K562 (cell line): ENCODE results near the gene WNT3. TPM values are rescaled to one million over a fixed set of nuclear protein-coding genes. Genes with fewer than 3 reads are reported as not detected.

Experiments
- ATAC-seq: fragments of 200-7000 bp; cut with Tn5 transposase; 3 replicates; pipeline ENCODE4 v1.9.1; 2020; ENCODE audit warnings: moderate library complexity
- BruUV-seq: library from RNA; stranded (reverse); fragments of 400-500 nt; replicated peaks from 2 replicates; lab custom pipeline; 2021; lab: Mats Ljungman, UMichigan
- CTCF ChIA-PET: fragments of 300-600 bp; formaldehyde crosslinking; extraction: SDS; loops from one replicate; lab custom pipeline; 2021; ENCODE audit warnings: low intra/inter-chr PET ratio; lab: Yijun Ruan, JAX
- POLR2A ChIA-PET: fragments of 300-600, 350-650 bp; sonication (Branson Sonifier 250); formaldehyde crosslinking; extraction: SDS; loops from one replicate; lab custom pipeline; 2021; ENCODE audit warnings: antibody characterized with exemption, inconsistent platforms; lab: Yijun Ruan, JAX
- DNase-seq, 4 experiments: peaks; one replicate each; pipeline versions ENCODE4 v3.0.0 to v3.0.0-alpha.2; 2011 to 2018; ENCODE audit warnings: low spot score in 3 of 4, mixed read lengths in 3 of 4; ENCODE audit errors: extremely low read depth in 1 of 4
- FAIRE-seq: peaks from 2 replicates; lab custom pipeline; 2011; peaks lifted over from hg19 to GRCh38; lab: Jason Lieb, UNC
- H2AFZ ChIP-seq: 2 replicates; pipeline ENCODE4 v1.6.0; 2011; ENCODE audit warnings: low read depth, low read length, control low read depth, inconsistent platforms
- H3K27ac ChIP-seq: fragments of 200-600 bp; 3 replicates; pipeline ENCODE4 v1.8.0; 2011; ENCODE audit warnings: low read depth, mild to moderate bottlenecking, control low read depth, inconsistent platforms, low read length, moderate library complexity, mixed read lengths; ENCODE audit errors: extremely low read depth
- H3K27me3 ChIP-seq, 2 experiments: fragments of 300-600 bp in 1 of 2; 2 replicates in 1 of 2; 3 replicates in 1 of 2; pipeline versions ENCODE4 v1.6.0 to v1.8.0; 2011; ENCODE audit warnings: inconsistent platforms in 2 of 2, low read length in 2 of 2, mild to moderate bottlenecking in 1 of 2, mixed read lengths in 1 of 2, moderate library complexity in 1 of 2; ENCODE audit not compliant: control insufficient read depth in 2 of 2, insufficient read depth in 2 of 2
- H3K36me3 ChIP-seq: fragments of 300-600 bp; 3 replicates; pipeline ENCODE4 v1.8.0; 2011; ENCODE audit warnings: mild to moderate bottlenecking, low read length, inconsistent platforms; ENCODE audit not compliant: control insufficient read depth, insufficient read depth
- H3K4me1 ChIP-seq, 2 experiments: fragments of 200-600 bp in 1 of 2; replicated peaks in 1 of 2; 2 replicates in 1 of 2; 3 replicates in 1 of 2; pipeline versions ENCODE4 v1.5.1 to v1.8.0; 2011; ENCODE audit warnings: inconsistent platforms in 2 of 2, low read length in 2 of 2, mild to moderate bottlenecking in 1 of 2, mixed read lengths in 1 of 2, moderate library complexity in 1 of 2; ENCODE audit not compliant: control insufficient read depth in 2 of 2, insufficient read depth in 2 of 2
- H3K4me2 ChIP-seq: 2 replicates; pipeline ENCODE4 v1.6.1; 2011; ENCODE audit warnings: low read length, control low read depth, inconsistent platforms, mixed read lengths; ENCODE audit not compliant: insufficient read depth
- H3K4me3 ChIP-seq: fragments of 200-600 bp; sonication (generic), shearing (Covaris generic); 2 replicates; pipeline ENCODE4 v1.5.1; 2016; ENCODE audit warnings: control low read depth, inconsistent platforms
- H3K79me2 ChIP-seq: fragments of 200-600 bp; 3 replicates; pipeline ENCODE4 v1.8.0; 2011; ENCODE audit warnings: low read length, inconsistent platforms; ENCODE audit not compliant: control insufficient read depth, insufficient read depth
- H3K9ac ChIP-seq, 2 experiments: 2 replicates each; pipeline versions ENCODE4 v1.6.0 to v1.6.1; 2011; ENCODE audit warnings: low read depth in 2 of 2, low read length in 2 of 2, control low read depth in 1 of 2, inconsistent platforms in 1 of 2, mild to moderate bottlenecking in 1 of 2, mixed read lengths in 1 of 2; ENCODE audit not compliant: insufficient read depth in 1 of 2
- H3K9me1 ChIP-seq: one replicate; pipeline ENCODE4 v1.6.0; 2011; ENCODE audit warnings: inconsistent platforms, mild to moderate bottlenecking, low read length, moderate library complexity; ENCODE audit not compliant: control insufficient read depth, insufficient read depth
- H3K9me3 ChIP-seq: replicated peaks from 2 replicates; pipeline ENCODE4 v1.5.1; 2011; ENCODE audit warnings: low read depth, low read length, inconsistent platforms; ENCODE audit not compliant: control insufficient read depth, insufficient read depth
- H4K20me1 ChIP-seq: replicated peaks from 2 replicates; pipeline ENCODE4 v1.6.1; 2011; ENCODE audit warnings: low read length, inconsistent platforms, mixed read lengths; ENCODE audit not compliant: control insufficient read depth, insufficient read depth
- CBX3 ChIP-seq, 2 experiments: IDR thresholded peaks; 1 replicate in 1 of 2; 2 replicates in 1 of 2; pipeline ENCODE4 v1.6.1; 2012; ENCODE audit warnings: inconsistent platforms in 2 of 2, low read length in 2 of 2, borderline replicate concordance in 1 of 2, control low read depth in 1 of 2
- MTA2 ChIP-seq: fragments of 450-650 bp; IDR thresholded peaks from 2 replicates; pipeline ENCODE4 v1.6.1; 2016; ENCODE audit warnings: low read depth
- NR4A1 ChIP-seq, 2 experiments: fragments of 250-450 bp in 1 of 2; fragments of 450-650 bp in 1 of 2; sonication (Bioruptor Pico) in 1 of 2; IDR thresholded peaks; 2 replicates each; pipeline versions ENCODE4 v1.4.0 to v1.6.1; 2016 to 2020; ENCODE audit warnings: mild to moderate bottlenecking in 2 of 2, missing compliant biosample characterization in 1 of 2, missing genetic modification characterization in 1 of 2, moderate library complexity in 1 of 2
- TCF3 ChIP-seq: sonication (generic); formaldehyde crosslinking; IDR thresholded peaks from 2 replicates; pipeline ENCODE4 v1.4.0; 2020; ENCODE audit warnings: mild to moderate bottlenecking, missing genetic modification reagents
- ZNF778 ChIP-seq: fragments of 450-650 bp; formaldehyde crosslinking; IDR thresholded peaks from 2 replicates; pipeline ENCODE4 v1.4.0; 2020; ENCODE audit warnings: mild to moderate bottlenecking, moderate library complexity
- WGBS: fragments of 100-300 bp; shearing (Covaris generic); methylation state at CpG from one replicate; pipeline ENCODE4 v1.1.6; 2016; ENCODE audit warnings: low coverage, mixed read lengths; ENCODE audit not compliant: insufficient coverage; ENCODE audit errors: missing lambda C conversion rate; 5-methylcytosine and 5-hydroxymethylcytosine counted together
- in situ Hi-C: fragments of 300-500 bp; cut with MboI; formaldehyde crosslinking; loops from 4 replicates; pipeline ENCODE4 v1.15.0; 2018; ENCODE audit warnings: inconsistent platforms, mixed read lengths
- intact Hi-C: fragments of 100-400 bp; cut with micrococcal nuclease; formaldehyde crosslinking; loops from 2 replicates; pipeline ENCODE4 v1.14.2; 2022
- polyA plus RNA-seq, 8 experiments: library from polyadenylated mRNA; depleted of rRNA in 4 of 8; stranded (reverse) in 5 of 8; unstranded in 3 of 8; fragments of >200 nt; fragmentation: Nextera tagmentation in 2 of 8; fragmentation: Illumina TruSeq in 1 of 8; extraction: Ambion mirVana in 2 of 8; extraction: Trizol in 1 of 8; gene quantifications; 2 replicates each; pipeline versions ENCODE4 v1.2.1 to v1.2.3, GENCODE V29; 2011 to 2014; ENCODE audit warnings: inconsistent platforms in 1 of 8, missing spikeins in 1 of 8
- total RNA-seq, 7 experiments: library from RNA; depleted of rRNA in 6 of 7; stranded (reverse); fragments of >200 nt in 6 of 7; fragmentation: Illumina TruSeq in 2 of 7; extraction: Trizol in 2 of 7; gene quantifications; 2 replicates each; pipeline versions ENCODE4 v1.2.1 to v1.2.3, GENCODE V29; 2011 to 2021; ENCODE audit warnings: low replicate concordance in 1 of 7
- TF ChIP-seq, protein P1 (sequence below): fragments of 450-650 bp; IDR thresholded peaks from 2 replicates; pipeline ENCODE4 v1.6.1; 2018; ENCODE audit not compliant: partially characterized antibody
- TF ChIP-seq, protein P2 (sequence below): sonication (generic); IDR thresholded peaks from 2 replicates; pipeline ENCODE4 v1.6.1; 2016

The WNT3 gene
- total and polyA plus RNA-seq, 9 of the 15 experiments (the other 6 are each of a cell fraction or from before 2014, with no cell fraction given): 1.5 to 6.1 (median 3.3) TPM

DNA sequence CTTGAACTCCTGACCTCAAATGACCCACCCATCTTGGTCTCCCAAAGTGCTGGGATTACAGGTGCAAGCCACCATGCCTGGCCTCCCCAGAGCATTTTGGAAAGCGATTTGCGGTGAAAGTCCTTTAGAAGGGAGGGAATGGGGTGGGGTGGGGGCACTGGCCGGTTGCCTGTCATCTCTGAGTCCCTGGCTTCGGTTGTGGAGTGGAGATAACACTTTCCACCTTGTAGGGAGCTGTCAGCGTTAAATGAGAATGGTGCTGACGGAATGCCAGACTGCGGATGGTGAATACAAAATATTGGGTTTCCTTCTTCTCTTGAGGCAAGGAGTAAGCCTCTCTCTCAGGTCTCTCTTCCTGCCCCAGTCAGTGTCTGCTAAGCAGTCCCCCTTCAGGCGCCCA lies 5.2 kb upstream of the WNT3 start:
- intact Hi-C loops: no loop called here
- DNase-seq (peak in 3 of 4 experiments; percentile 38 to 73 (median 65)), ATAC-seq (no peak), FAIRE-seq (peak; percentile 52)
- Histone ChIP-seq H3K79me2 (no peaks in the 10 kb centered on the region), H3K4me1 (peaks cover 15 to 43% of the 10 kb centered on the region in 2 experiments; a peak in 4 of 5 replicates), H2AFZ (peak overlapping the region; percentile 43), H3K36me3 (no peaks in the 10 kb centered on the region), H3K9ac (peak overlapping the region in 1 of 2 experiments; percentile 74; a peak in 1 of 4 replicates), H3K4me3 (no peak overlapping the region), H4K20me1 (no peaks in the 10 kb centered on the region; the same call in 1 of the 2 replicates), H3K9me1 (no peaks in the 10 kb centered on the region), H3K9me3 (no peaks in the 10 kb centered on the region), H3K27ac (no peak overlapping the region), H3K4me2 (peak overlapping the region; percentile 18; the same call in 1 of the 2 replicates), H3K27me3 (no peaks in the 10 kb centered on the region)
- ChIA-PET POLR2A (no interaction called here), CTCF (no interaction called here)
- 5% methylated on average over 6 of the region's 8 CpGs for WGBS
- in situ Hi-C loops: loop anchor here (25.0 kb wide), 1 partner anchor 1236 kb away; no protein-coding TSS in a partner anchor
- no TSS peak for BruUV-seq
- TF ChIP-seq TCF3 (CRISPR knock-in tag) (peak; percentile 73), NR4A1 (CRISPR knock-in tag; IDR thresholded peaks at IDR 0.05) (no peak), NR4A1 (tag; IDR thresholded peaks at IDR 0.05) (no peak), ZNF778 (no peak), CBX3 (IDR thresholded peaks at IDR 0.05; ENCODE audit: borderline replicate concordance in 1 of 2, low read length in 2 of 2) (no peak), MTA2 (peak; percentile 43; the same call in 1 of the 2 replicates)
- TF ChIP-seq, protein P1, sequence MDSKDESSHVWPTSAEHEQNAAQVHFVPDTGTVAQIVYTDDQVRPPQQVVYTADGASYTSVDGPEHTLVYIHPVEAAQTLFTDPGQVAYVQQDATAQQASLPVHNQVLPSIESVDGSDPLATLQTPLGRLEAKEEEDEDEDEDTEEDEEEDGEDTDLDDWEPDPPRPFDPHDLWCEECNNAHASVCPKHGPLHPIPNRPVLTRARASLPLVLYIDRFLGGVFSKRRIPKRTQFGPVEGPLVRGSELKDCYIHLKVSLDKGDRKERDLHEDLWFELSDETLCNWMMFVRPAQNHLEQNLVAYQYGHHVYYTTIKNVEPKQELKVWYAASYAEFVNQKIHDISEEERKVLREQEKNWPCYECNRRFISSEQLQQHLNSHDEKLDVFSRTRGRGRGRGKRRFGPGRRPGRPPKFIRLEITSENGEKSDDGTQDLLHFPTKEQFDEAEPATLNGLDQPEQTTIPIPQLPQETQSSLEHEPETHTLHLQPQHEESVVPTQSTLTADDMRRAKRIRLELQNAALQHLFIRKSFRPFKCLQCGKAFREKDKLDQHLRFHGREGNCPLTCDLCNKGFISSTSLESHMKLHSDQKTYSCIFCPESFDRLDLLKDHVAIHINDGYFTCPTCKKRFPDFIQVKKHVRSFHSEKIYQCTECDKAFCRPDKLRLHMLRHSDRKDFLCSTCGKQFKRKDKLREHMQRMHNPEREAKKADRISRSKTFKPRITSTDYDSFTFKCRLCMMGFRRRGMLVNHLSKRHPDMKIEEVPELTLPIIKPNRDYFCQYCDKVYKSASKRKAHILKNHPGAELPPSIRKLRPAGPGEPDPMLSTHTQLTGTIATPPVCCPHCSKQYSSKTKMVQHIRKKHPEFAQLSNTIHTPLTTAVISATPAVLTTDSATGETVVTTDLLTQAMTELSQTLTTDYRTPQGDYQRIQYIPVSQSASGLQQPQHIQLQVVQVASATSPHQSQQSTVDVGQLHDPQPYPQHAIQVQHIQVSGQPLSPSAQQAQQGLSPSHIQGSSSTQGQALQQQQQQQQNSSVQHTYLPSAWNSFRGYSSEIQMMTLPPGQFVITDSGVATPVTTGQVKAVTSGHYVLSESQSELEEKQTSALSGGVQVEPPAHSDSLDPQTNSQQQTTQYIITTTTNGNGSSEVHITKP: no peak
- TF ChIP-seq, protein P2, sequence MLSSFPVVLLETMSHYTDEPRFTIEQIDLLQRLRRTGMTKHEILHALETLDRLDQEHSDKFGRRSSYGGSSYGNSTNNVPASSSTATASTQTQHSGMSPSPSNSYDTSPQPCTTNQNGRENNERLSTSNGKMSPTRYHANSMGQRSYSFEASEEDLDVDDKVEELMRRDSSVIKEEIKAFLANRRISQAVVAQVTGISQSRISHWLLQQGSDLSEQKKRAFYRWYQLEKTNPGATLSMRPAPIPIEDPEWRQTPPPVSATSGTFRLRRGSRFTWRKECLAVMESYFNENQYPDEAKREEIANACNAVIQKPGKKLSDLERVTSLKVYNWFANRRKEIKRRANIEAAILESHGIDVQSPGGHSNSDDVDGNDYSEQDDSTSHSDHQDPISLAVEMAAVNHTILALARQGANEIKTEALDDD: no peak
